WERI-Rb-1 (cell line): Measurements from ENCODE around the gene LSM12.

Experiments used
- DNase-seq: peaks from one replicate; pipeline ENCODE4 v3.0.0-alpha.2; 2020
- H3K27ac ChIP-seq: fragments of 250-450 bp; sonication (Bioruptor Pico); 2 replicates; pipeline ENCODE4 v1.5.1; 2020; ENCODE audit warnings: mild to moderate bottlenecking, moderate library complexity
- H3K27me3 ChIP-seq: fragments of 250-450 bp; sonication (Bioruptor Pico); 2 replicates; pipeline ENCODE4 v1.5.1; 2021; ENCODE audit warnings: mild to moderate bottlenecking, low read depth, moderate library complexity; ENCODE audit not compliant: insufficient read depth, severe bottlenecking
- H3K36me3 ChIP-seq: fragments of 250-450 bp; sonication (Bioruptor Pico); 2 replicates; pipeline ENCODE4 v1.5.1; 2020; ENCODE audit warnings: mild to moderate bottlenecking, moderate library complexity
- H3K4me3 ChIP-seq: 2 replicates; pipeline ENCODE4 v1.5.1; 2011; ENCODE audit warnings: low read depth, mild to moderate bottlenecking, control low read depth, low read length
- H3K9me3 ChIP-seq: fragments of 250-450 bp; sonication (Bioruptor Pico); 2 replicates; pipeline ENCODE4 v1.5.1; 2021; ENCODE audit warnings: mild to moderate bottlenecking, moderate library complexity; ENCODE audit not compliant: severe bottlenecking
- TF ChIP-seq, protein P1 (sequence below): IDR thresholded peaks from 2 replicates; pipeline ENCODE4 v1.5.1; 2011; ENCODE audit warnings: low read depth, mild to moderate bottlenecking, control low read depth, inconsistent platforms, low read length

Gene LSM12

DNA sequence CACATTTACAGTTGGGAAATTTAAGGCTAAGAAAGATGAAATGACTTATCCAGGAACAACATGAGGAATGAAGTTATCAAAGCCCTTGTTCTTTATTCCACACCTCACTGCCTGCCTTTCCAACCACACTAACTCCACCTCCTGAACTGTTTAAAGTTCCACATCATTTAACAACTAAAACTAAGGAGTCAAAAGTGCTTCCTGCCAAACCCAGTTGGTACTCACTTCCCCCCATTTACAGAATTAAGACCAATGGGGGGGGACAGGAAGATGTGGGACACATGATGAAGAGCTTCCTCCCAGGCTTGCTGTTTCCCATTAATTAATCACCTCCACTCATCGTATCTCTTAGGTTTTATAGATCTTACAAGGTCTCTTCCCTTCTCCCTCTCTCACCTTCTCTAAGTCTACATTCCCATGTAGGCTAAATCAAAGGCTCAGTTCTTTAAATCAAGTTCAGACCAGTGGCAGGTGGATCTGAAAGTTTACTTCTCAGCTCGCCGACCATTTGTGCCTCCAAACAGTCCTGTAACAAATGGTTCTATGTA lies 32.5 kb downstream of the LSM12 start:
- Histone ChIP-seq H3K27me3 (no peaks in the 10 kb centered on the region), H3K4me3 (no peak overlapping the region), H3K36me3 (peaks cover 65% of the 10 kb centered on the region), H3K9me3 (no peaks in the 10 kb centered on the region), H3K27ac (no peak overlapping the region)
- no peak for DNase-seq
- TF ChIP-seq, protein P1, sequence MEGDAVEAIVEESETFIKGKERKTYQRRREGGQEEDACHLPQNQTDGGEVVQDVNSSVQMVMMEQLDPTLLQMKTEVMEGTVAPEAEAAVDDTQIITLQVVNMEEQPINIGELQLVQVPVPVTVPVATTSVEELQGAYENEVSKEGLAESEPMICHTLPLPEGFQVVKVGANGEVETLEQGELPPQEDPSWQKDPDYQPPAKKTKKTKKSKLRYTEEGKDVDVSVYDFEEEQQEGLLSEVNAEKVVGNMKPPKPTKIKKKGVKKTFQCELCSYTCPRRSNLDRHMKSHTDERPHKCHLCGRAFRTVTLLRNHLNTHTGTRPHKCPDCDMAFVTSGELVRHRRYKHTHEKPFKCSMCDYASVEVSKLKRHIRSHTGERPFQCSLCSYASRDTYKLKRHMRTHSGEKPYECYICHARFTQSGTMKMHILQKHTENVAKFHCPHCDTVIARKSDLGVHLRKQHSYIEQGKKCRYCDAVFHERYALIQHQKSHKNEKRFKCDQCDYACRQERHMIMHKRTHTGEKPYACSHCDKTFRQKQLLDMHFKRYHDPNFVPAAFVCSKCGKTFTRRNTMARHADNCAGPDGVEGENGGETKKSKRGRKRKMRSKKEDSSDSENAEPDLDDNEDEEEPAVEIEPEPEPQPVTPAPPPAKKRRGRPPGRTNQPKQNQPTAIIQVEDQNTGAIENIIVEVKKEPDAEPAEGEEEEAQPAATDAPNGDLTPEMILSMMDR = no peak

DNA sequence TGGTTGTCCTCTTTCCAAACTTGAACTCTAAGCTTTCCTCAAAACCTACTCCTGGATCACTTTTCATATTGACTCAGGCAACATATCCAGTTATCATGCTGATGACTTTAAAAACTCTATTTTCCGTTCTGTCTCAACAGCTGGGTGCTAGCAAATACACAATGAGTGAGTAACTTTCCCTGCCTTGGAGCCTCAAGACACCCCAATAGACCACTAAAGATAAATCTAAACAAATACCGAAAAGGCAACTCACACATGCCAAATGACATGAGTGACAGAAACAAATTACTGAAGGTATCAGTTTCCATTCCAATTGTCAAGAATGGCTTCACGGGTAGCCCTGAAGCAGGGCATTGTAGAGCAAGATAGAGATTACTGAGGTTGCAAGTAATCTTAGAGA lies 36.0 kb downstream of the LSM12 start:
- TF ChIP-seq, protein P1 = no peak
- Histone ChIP-seq H3K36me3 (peaks cover 42% of the 10 kb centered on the region), H3K27ac (peak overlapping the region; percentile 1; the same call in 1 of the 2 replicates), H3K27me3 (no peaks in the 10 kb centered on the region), H3K9me3 (no peaks in the 10 kb centered on the region), H3K4me3 (no peak overlapping the region)
- DNase-seq = no peak

DNA sequence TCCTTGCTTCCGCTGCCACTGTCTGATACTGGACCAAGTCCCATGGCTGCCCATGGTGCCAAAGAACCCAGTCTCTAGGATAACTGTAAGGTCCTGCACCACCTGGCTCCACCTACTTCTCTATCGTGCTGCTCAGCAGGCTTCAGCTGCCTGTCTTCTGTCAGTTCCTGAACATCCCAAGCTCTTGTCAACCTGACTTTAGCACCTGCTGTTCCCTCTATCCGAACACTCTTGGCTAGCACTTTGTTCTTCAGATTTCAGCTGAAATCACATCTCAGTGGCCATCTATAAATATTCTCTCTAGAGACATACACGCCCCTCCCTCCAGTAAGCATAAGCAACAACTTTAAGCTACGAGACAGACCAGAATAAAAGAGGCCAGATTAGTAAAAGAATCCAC lies 36.7 kb downstream of the LSM12 start:
- DNase-seq = no peak
- peaks cover 42% of the 10 kb centered on the region for H3K36me3 ChIP-seq
- no peaks in the 10 kb centered on the region for H3K9me3 ChIP-seq
- H3K27ac ChIP-seq = peak overlapping the region; percentile 1; the same call in 1 of the 2 replicates
- H3K27me3 ChIP-seq = no peaks in the 10 kb centered on the region
- H3K4me3 ChIP-seq = no peak overlapping the region
- TF ChIP-seq, protein P1 = no peak

- Histone ChIP-seq H3K27ac (peak overlapping the region; percentile 97), H3K27me3 (no peaks in the 10 kb centered on the region), H3K36me3 (peaks cover 36% of the 10 kb centered on the region), H3K9me3 (no peaks in the 10 kb centered on the region), H3K4me3 (no peak overlapping the region)
- TF ChIP-seq, protein P1 = no peak
- peak; percentile 61 for DNase-seq
Observed at GRCh38 chr17:44024853-44025252, 41.6 kb downstream of the LSM12 start.

GRCh38 chr17:44024271-44024663 lies 42.2 kb downstream of the LSM12 start:
- TF ChIP-seq, protein P1 = peak; percentile 48; the same call in 1 of the 2 replicates
- Histone ChIP-seq H3K36me3 (peaks cover 39% of the 10 kb centered on the region), H3K27ac (peak overlapping the region; percentile 97), H3K4me3 (peak overlapping the region; percentile 37), H3K27me3 (no peaks in the 10 kb centered on the region), H3K9me3 (no peaks in the 10 kb centered on the region)
- DNase-seq = peak; percentile 98
